Smooth muscle cell of the umbilical artery (primary cell): ENCODE results near the gene KIF13A. TPM values are rescaled to one million over a fixed set of nuclear protein-coding genes. Genes with fewer than 3 reads are reported as not detected.

Source experiments
- total RNA-seq: library from RNA; depleted of rRNA; stranded (reverse); fragments of >200 nt; gene quantifications from 2 replicates; pipeline ENCODE4 v1.2.3, GENCODE V29; 2014

The KIF13A gene
- 43.1 and 61.7 TPM in 2 replicates for total RNA-seq

GRCh38 chr6:17987447-17987696 is at the start of gene KIF13A:
Gene KIF13A, minus strand, starts transcription at chr6:17987635. Its CDS starts 172 bp downstream, at chr6:17987463.

Other genes starting within 250 kb of the KIF13A start
- gene NHLRC1, start 135.0 kb upstream of the KIF13A start, total RNA-seq = 2.1 and 2.4 TPM in 2 replicates
- 11.3 and 24.0 TPM in 2 replicates for gene TPMT, start 167.4 kb upstream of the KIF13A start, total RNA-seq
- gene KDM1B, start 167.8 kb upstream of the KIF13A start, total RNA-seq = 21.7 and 47.7 TPM in 2 replicates